Cardiac ventricle fibroblast (primary cell): ENCODE results near the gene SLC35G1. TPM values are rescaled to one million over a fixed set of nuclear protein-coding genes. Genes with fewer than 3 reads are reported as not detected.

Experiments used
- total RNA-seq: library from RNA; depleted of rRNA; stranded (reverse); fragments of >200 nt; gene quantifications from 2 replicates; pipeline ENCODE4 v1.2.3, GENCODE V29; 2015

The SLC35G1 gene
- 3.7 and 5.6 TPM in 2 replicates for total RNA-seq

GRCh38 chr10:93893646-93894515 lies at the start of gene SLC35G1:
SLC35G1 (plus strand) TSS chr10:93893978; CDS start chr10:93894034, 56 bp downstream.

Other genes with a start within 250 kb of the SLC35G1 start
- 3.6 and 61.6 TPM in 2 replicates for gene FRA10AC1, start 191.4 kb upstream of the SLC35G1 start, total RNA-seq
- gene LGI1, start 136.0 kb upstream of the SLC35G1 start, total RNA-seq = not detected in 2 replicates
- gene PLCE1, start 100.0 kb downstream of the SLC35G1 start, total RNA-seq = 4.2 and 4.9 TPM in 2 replicates